GM15510 (cell line): ENCODE measurements around the gene CRB2.

Source experiments
- POLR2A ChIP-seq: IDR thresholded peaks from 3 replicates; pipeline ENCODE4 v1.6.1; 2011; ENCODE audit warnings: borderline replicate concordance; ENCODE audit not compliant: insufficient read length; ENCODE audit errors: extremely low read depth

The CRB2 gene

GRCh38 chr9:123408313-123409262, 52.6 kb downstream of the CRB2 start:
- TF ChIP-seq POLR2A: no peak

DNA sequence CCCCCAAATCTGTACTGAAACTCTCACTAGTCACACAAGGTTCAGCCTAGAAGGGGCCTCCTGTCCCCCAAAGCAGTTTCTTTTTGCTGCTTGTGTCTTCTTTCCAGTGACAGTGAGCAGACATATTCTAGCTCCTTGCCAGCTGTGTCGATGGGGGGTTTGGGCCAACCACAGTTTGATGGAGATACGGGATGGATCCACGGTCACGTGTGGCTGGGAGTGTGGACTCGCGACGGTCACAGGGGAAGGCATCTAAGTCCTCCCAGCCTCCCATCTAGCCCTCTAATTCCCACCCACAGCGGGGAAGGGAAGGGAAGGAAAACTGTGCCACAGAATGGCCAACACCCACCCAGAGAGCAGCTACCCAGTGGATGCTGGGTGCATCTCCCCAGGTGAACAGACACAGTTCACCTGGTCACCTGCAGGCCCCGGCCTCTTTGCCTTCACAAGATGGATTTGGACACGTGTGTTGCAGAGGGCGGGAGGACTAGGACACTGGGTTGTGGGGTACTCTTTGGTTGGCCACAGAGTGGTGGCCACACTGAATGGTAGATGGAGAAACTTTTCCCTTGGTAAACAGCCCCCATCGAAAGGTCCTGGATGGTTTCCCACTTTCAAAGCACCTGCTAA, 54.4 kb downstream of the CRB2 start:
- no peak for TF ChIP-seq POLR2A

- no peak for TF ChIP-seq POLR2A
Measured at GRCh38 chr9:123411191-123411590, 55.2 kb downstream of the CRB2 start.

DNA sequence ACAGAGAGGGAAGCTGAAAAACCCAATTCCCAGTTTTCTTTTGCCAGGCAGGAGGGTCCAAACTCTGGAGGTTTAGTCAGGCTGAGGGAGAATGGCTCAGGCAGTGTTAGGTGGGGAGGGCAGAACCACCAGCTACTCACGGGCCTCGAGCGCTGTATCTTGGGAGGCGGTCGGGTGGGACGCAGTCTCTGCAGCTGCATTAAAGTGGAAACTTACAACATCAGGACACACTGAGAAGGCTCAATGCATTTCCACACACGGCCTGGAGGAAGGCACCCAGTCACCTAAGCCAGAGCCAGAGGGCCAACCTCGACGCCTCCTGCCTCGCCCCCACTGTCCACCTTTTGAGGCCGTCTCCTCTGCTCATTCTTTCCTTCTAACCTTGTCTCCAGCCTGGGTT, 55.6 kb downstream of the CRB2 start:
- TF ChIP-seq POLR2A: no peak

DNA sequence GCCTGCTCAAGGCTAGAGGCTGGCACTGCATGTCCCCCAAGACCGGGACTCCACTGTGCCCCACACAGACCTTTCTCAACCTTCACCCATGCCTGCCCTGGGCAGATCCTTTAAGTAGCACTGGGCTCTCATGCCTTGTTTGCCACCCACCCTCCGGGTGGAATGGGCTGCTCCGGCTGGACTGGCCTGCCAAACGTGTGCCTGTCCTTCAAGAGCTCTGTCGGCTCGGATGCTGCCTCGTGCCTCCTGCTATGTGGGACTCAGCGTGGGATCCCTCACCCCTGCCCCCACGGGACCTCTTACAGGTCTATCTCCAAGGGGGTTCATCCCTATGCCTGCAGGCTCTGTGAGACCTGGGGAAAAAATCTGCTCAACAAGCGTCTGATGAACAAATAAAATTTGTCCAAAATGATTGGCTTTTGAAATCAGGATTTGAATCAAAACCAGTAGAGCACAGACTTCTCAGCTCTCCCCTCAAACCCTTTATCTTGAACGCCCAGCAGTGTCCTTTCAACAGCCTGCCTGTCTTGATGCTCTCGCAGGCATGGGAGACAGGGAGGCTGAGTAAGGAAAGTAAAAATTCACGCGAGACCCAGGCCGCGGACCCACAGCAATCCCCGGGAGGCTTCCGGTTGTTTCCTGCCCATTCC, 56.3 kb downstream of the CRB2 start:
- TF ChIP-seq POLR2A: no peak

GRCh38 chr9:123414204-123414603, 58.2 kb downstream of the CRB2 start:
- no peak for TF ChIP-seq POLR2A

- no peak for TF ChIP-seq POLR2A
Measured at GRCh38 chr9:123414936-123415930, 59.2 kb downstream of the CRB2 start.

- TF ChIP-seq POLR2A: no peak
Measured at GRCh38 chr9:123416176-123416575, 60.2 kb downstream of the CRB2 start.

DNA sequence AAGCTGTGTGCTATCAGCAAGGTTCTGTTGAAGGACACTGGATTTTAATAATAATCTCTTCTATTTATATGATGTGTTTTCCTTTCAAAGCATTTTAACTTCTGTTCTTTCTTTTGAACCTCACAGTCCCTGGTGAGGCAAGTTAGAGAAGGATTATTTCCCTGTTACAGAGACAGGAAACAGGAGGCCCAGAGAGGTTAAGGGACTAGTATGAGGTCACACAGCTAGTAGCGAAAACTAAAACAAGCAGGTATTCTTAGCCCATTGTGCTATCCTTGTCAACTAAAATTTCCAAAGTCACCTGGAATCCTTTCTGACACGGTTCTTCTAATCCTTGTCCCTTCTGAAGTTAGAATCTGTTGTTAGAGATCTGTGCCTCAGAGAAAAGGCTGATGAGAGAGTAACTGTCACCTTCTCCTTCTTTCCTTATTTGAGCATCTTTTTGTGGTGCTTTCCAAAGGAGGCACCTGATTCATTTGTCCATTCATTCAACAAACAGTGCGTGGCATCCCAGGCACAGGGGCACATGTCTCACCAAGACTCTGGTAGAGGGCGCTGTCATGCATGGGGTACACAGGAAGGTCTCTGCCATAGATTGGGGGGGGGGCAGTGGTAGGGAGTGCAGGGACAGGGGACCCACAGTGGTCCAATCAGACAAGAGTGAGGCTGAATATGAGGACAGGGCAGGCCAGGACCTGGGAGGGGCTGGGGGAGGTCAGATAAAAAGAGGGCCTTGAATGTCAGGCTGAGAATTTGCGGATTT, 61.5 kb downstream of the CRB2 start:
- no peak for TF ChIP-seq POLR2A

GRCh38 chr9:123418052-123418430, 62.0 kb downstream of the CRB2 start:
- no peak for TF ChIP-seq POLR2A

- no peak for TF ChIP-seq POLR2A
Measured at GRCh38 chr9:123418506-123418905, 62.5 kb downstream of the CRB2 start.

GRCh38 chr9:123419091-123419490, 63.1 kb downstream of the CRB2 start:
- TF ChIP-seq POLR2A: no peak

- TF ChIP-seq POLR2A: no peak
Measured at GRCh38 chr9:123419721-123420591, 64.0 kb downstream of the CRB2 start.
